SU-DHL-6 (cell line): ENCODE measurements around the gene CFAP54.

ENCODE experiments used
- H2AFZ ChIP-seq: fragments of 200-600 bp; sonication (generic); 2 replicates; pipeline ENCODE4 v1.6.1; 2014; ENCODE audit warnings: low read depth, mild to moderate bottlenecking, moderate library complexity, mixed read lengths, antibody characterized with exemption, low read length; ENCODE audit not compliant: severe bottlenecking
- H3F3A ChIP-seq: fragments of 200-600 bp; shearing (Covaris generic); 2 replicates; pipeline ENCODE4 v1.6.0; 2016; ENCODE audit warnings: antibody characterized with exemption, mild to moderate bottlenecking; ENCODE audit not compliant: insufficient read depth
- H3K27ac ChIP-seq: fragments of 200-600 bp; sonication (generic); 2 replicates; pipeline ENCODE4 v1.5.1; 2016; ENCODE audit warnings: low read depth, mild to moderate bottlenecking, low read length, moderate library complexity, mixed read lengths
- H3K27me3 ChIP-seq: fragments of 200-600 bp; sonication (generic), shearing (Covaris generic); 2 replicates; pipeline ENCODE4 v1.6.0; 2014; ENCODE audit warnings: mild to moderate bottlenecking, low read length
- H3K36me3 ChIP-seq: fragments of 200-600 bp; sonication (generic); 2 replicates; pipeline ENCODE4 v1.6.1; 2014; ENCODE audit warnings: mild to moderate bottlenecking, low read length, mixed read lengths
- H3K4me2 ChIP-seq: fragments of 300-600, 200-600 bp; shearing (Covaris generic), sonication (generic); 2 replicates; pipeline ENCODE4 v1.6.0; 2014; ENCODE audit warnings: low read length, low read depth, mild to moderate bottlenecking; ENCODE audit not compliant: poor library complexity, severe bottlenecking
- H3K4me3 ChIP-seq: fragments of 200-600 bp; sonication (generic); 2 replicates; pipeline ENCODE4 v1.5.1; 2014; ENCODE audit warnings: antibody characterized with exemption, low read length, mild to moderate bottlenecking, mixed read lengths; ENCODE audit not compliant: insufficient read depth, poor library complexity, severe bottlenecking
- H3K79me2 ChIP-seq: fragments of 200-600 bp; sonication (generic); 2 replicates; pipeline ENCODE4 v1.6.1; 2014; ENCODE audit warnings: mild to moderate bottlenecking, low read length, moderate library complexity; ENCODE audit not compliant: insufficient read depth
- H3K9ac ChIP-seq: fragments of 200-600 bp; sonication (generic); 2 replicates; pipeline ENCODE4 v1.7.0; 2014; ENCODE audit warnings: mild to moderate bottlenecking, low read length
- H3K9me2 ChIP-seq: fragments of 200-600 bp; sonication (generic); replicated peaks from 2 replicates; pipeline ENCODE4 v1.6.1; 2014; ENCODE audit warnings: low read length; ENCODE audit not compliant: insufficient read depth
- H3K9me3 ChIP-seq: fragments of 200-600 bp; sonication (generic); 2 replicates; pipeline ENCODE4 v1.6.1; 2014; ENCODE audit warnings: low read length, mixed read lengths; ENCODE audit not compliant: insufficient read depth
- H4K20me1 ChIP-seq: fragments of 200-600 bp; sonication (generic); 2 replicates; pipeline ENCODE4 v1.6.1; 2014; ENCODE audit warnings: low read depth, mild to moderate bottlenecking, antibody characterized with exemption, low read length, moderate library complexity, mixed read lengths
- CTCF ChIP-seq: fragments of 200-600 bp; sonication (generic); IDR thresholded peaks from one replicate; pipeline ENCODE4 v1.5.1; 2017; ENCODE audit warnings: antibody characterized with exemption, mild to moderate bottlenecking, low read length, moderate library complexity; ENCODE audit not compliant: insufficient read depth, poor library complexity, severe bottlenecking
- EZH2phosphoT487 ChIP-seq: fragments of 200-600 bp; sonication (generic), shearing (Covaris generic); conservative IDR thresholded peaks from 2 replicates; pipeline ENCODE4 v1.6.1; 2018; ENCODE audit warnings: mild to moderate bottlenecking, antibody characterized with exemption, low read length, moderate library complexity, mixed read lengths

The CFAP54 gene

DNA sequence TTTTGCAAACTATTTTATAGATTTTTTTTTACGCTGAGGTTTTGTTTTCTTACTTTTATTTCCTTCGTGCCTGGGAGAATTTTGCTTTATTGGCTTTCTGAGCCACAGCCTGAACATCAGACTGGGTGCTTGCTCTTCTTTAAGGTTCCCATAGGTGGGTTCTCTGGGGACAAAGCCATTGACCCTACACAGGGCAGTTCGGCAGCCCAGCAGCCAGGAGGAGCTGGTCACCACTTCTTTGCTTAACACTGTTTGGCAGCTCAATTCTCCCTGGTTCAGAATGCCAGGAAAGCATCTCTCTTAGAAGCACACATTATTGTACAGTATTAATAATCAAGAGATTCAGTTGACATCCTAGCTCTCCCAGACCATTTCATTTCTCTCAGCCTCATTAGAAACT lies 276.9 kb downstream of the CFAP54 start:
- Histone ChIP-seq H3K4me3 (no peak overlapping the region), H3K9ac (no peak overlapping the region), H3K9me2 (no peaks in the 10 kb centered on the region), H3K9me3 (no peaks in the 10 kb centered on the region), H2AFZ (no peak overlapping the region), H3K79me2 (no peaks in the 10 kb centered on the region), H3K4me2 (no peak overlapping the region), H3K27ac (no peak overlapping the region), H4K20me1 (no peaks in the 10 kb centered on the region), H3K27me3 (0 out of 2 replicates have a peak, but pooled peaks cover 3% of the 10 kb centered on the region), H3K36me3 (no peaks in the 10 kb centered on the region), H3F3A (no peaks in the 10 kb centered on the region)
- TF ChIP-seq CTCF, result no peak

- TF ChIP-seq EZH2phosphoT487, result no peak
- TF ChIP-seq CTCF, result no peak
- Histone ChIP-seq H3K27me3 (no peaks in the 10 kb centered on the region), H3K9ac (no peak overlapping the region), H3K79me2 (no peaks in the 10 kb centered on the region), H3K36me3 (no peaks in the 10 kb centered on the region), H2AFZ (no peak overlapping the region), H3K4me2 (no peak overlapping the region), H4K20me1 (no peaks in the 10 kb centered on the region), H3K27ac (no peak overlapping the region), H3K9me3 (no peaks in the 10 kb centered on the region), H3K9me2 (no peaks in the 10 kb centered on the region), H3K4me3 (no peak overlapping the region), H3F3A (no peaks in the 10 kb centered on the region)
Measured at GRCh38 chr12:96769400-96769799, 280.0 kb downstream of the CFAP54 start.

DNA sequence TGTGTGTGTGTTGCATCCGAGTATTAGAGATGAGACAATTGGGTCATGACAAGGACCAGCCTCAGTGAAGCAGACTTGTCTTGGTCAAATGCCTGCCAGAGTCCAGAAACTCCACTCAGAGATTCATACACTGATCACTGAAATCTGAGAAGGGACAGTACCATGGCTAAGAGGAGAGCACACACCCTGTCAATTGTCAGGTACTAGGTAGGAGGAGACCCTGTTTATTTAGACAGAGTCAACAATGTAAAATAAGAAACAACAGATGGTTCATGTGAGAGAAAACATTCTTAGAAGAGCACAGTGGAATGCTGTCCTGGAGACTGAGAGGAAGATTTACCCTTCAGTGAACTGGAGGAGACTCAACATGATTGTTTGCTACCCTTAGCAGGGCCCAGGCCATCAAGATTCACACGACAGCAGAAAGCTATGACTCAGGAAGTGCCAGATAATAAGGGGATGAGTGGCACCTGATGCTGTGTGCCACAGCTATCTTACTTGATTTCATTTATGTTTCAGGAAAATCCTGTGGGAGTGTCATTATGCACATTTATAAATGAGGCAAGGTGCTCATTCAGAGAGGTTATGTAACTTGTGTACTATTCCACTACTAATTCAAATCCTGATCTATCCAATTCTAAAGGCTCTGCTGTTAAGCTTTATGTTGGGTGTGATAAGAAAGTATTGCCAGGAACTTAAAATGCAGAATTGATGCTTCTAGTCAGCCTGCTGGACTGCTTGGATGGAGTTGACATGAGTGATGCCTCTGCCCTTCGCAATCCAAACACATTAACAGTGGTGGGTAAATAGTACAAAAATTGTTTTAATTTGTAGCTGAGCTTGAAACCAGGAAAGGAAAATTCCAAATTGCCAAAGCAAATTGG lies 281.1 kb downstream of the CFAP54 start:
- H3F3A ChIP-seq, result no peaks in the 10 kb centered on the region
- TF ChIP-seq CTCF (no peak), EZH2phosphoT487 (no peak)
- no peak overlapping the region for H3K4me2 ChIP-seq
- no peaks in the 10 kb centered on the region for H3K36me3 ChIP-seq
- H3K9ac ChIP-seq, result no peak overlapping the region
- no peaks in the 10 kb centered on the region for H3K27me3 ChIP-seq
- H4K20me1 ChIP-seq, result no peaks in the 10 kb centered on the region
- no peak overlapping the region for H3K4me3 ChIP-seq
- H3K79me2 ChIP-seq, result no peaks in the 10 kb centered on the region
- H3K9me3 ChIP-seq, result no peaks in the 10 kb centered on the region
- no peak overlapping the region for H2AFZ ChIP-seq
- no peak overlapping the region for H3K27ac ChIP-seq
- no peaks in the 10 kb centered on the region for H3K9me2 ChIP-seq
